ENCODE data around the gene MICALL2.

MICALL2 gene

GRCh38 chr7:1448958-1449357 lies 10.3 kb downstream of the MICALL2 start:
- Histone ChIP-seq H2AFZ (ENCODE audit: low read length) (no peak overlapping the region), H3K4me1 (ENCODE audit: insufficient read depth, low read length, poor library complexity, severe bottlenecking) (no peaks in the 10 kb centered on the region), H3K9ac (ENCODE audit: low read depth, low read length, poor library complexity, severe bottlenecking) (no peak overlapping the region), H3K36me3 (ENCODE audit: insufficient read depth, low read length) (no peaks in the 10 kb centered on the region), H3K4me3 (ENCODE audit: low read length, poor library complexity, severe bottlenecking) (no peak overlapping the region), H4K20me1 (ENCODE audit: insufficient read depth, low read length, poor library complexity, severe bottlenecking) (no peaks in the 10 kb centered on the region), H3F3A (ENCODE audit: low read depth) (no peaks in the 10 kb centered on the region), H3K27me3 (ENCODE audit: insufficient read depth, low read length, poor library complexity, severe bottlenecking) (no peaks in the 10 kb centered on the region), H3K9me2 (replicated peaks; ENCODE audit: low read depth, low read length) (no peaks in the 10 kb centered on the region), H3K4me2 (ENCODE audit: low read depth, low read length, poor library complexity, severe bottlenecking) (no peak overlapping the region), H3K79me2 (ENCODE audit: insufficient read depth, low read length) (no peaks in the 10 kb centered on the region), H3K9me3 (ENCODE audit: insufficient read depth, low read depth, low read length) (no peaks in the 10 kb centered on the region)
- TF ChIP-seq CTCF (conservative IDR thresholded peaks at IDR 0.05; ENCODE audit: low read length) (no peak), EZH2phosphoT487 (IDR thresholded peaks at IDR 0.05; ENCODE audit: borderline replicate concordance) (no peak)

GRCh38 chr7:1447551-1448244 lies 11.6 kb downstream of the MICALL2 start:
- no peaks in the 10 kb centered on the region for H4K20me1 ChIP-seq (ENCODE audit: insufficient read depth, low read length, poor library complexity, severe bottlenecking)
- H3K4me2 ChIP-seq (ENCODE audit: low read depth, low read length, poor library complexity, severe bottlenecking): no peak overlapping the region
- H3K79me2 ChIP-seq (ENCODE audit: insufficient read depth, low read length): no peaks in the 10 kb centered on the region
- H3K9me2 ChIP-seq (replicated peaks; ENCODE audit: low read depth, low read length): no peaks in the 10 kb centered on the region
- no peaks in the 10 kb centered on the region for H3K27me3 ChIP-seq (ENCODE audit: insufficient read depth, low read length, poor library complexity, severe bottlenecking)
- H3F3A ChIP-seq (ENCODE audit: low read depth): no peaks in the 10 kb centered on the region
- no peak overlapping the region for H3K4me3 ChIP-seq (ENCODE audit: low read length, poor library complexity, severe bottlenecking)
- no peaks in the 10 kb centered on the region for H3K4me1 ChIP-seq (ENCODE audit: insufficient read depth, low read length, poor library complexity, severe bottlenecking)
- H2AFZ ChIP-seq (ENCODE audit: low read length): no peak overlapping the region
- TF ChIP-seq EZH2phosphoT487 (IDR thresholded peaks at IDR 0.05; ENCODE audit: borderline replicate concordance): no peak
- TF ChIP-seq CTCF (conservative IDR thresholded peaks at IDR 0.05; ENCODE audit: low read length): no peak
- H3K9ac ChIP-seq (ENCODE audit: low read depth, low read length, poor library complexity, severe bottlenecking): no peak overlapping the region
- no peaks in the 10 kb centered on the region for H3K9me3 ChIP-seq (ENCODE audit: insufficient read depth, low read depth, low read length)
- H3K36me3 ChIP-seq (ENCODE audit: insufficient read depth, low read length): no peaks in the 10 kb centered on the region

GRCh38 chr7:1447112-1447511 lies 12.2 kb downstream of the MICALL2 start:
- TF ChIP-seq CTCF (conservative IDR thresholded peaks at IDR 0.05; ENCODE audit: low read length) (no peak), EZH2phosphoT487 (IDR thresholded peaks at IDR 0.05; ENCODE audit: borderline replicate concordance) (no peak)
- H3K9me2 ChIP-seq (replicated peaks; ENCODE audit: low read depth, low read length): no peaks in the 10 kb centered on the region
- H3K27me3 ChIP-seq (ENCODE audit: insufficient read depth, low read length, poor library complexity, severe bottlenecking): no peaks in the 10 kb centered on the region
- H3K4me1 ChIP-seq (ENCODE audit: insufficient read depth, low read length, poor library complexity, severe bottlenecking): no peaks in the 10 kb centered on the region
- H3K4me2 ChIP-seq (ENCODE audit: low read depth, low read length, poor library complexity, severe bottlenecking): no peak overlapping the region
- H3F3A ChIP-seq (ENCODE audit: low read depth): no peaks in the 10 kb centered on the region
- no peaks in the 10 kb centered on the region for H3K9me3 ChIP-seq (ENCODE audit: insufficient read depth, low read depth, low read length)
- no peak overlapping the region for H2AFZ ChIP-seq (ENCODE audit: low read length)
- H3K9ac ChIP-seq (ENCODE audit: low read depth, low read length, poor library complexity, severe bottlenecking): no peak overlapping the region
- no peaks in the 10 kb centered on the region for H3K79me2 ChIP-seq (ENCODE audit: insufficient read depth, low read length)
- no peaks in the 10 kb centered on the region for H4K20me1 ChIP-seq (ENCODE audit: insufficient read depth, low read length, poor library complexity, severe bottlenecking)
- no peaks in the 10 kb centered on the region for H3K36me3 ChIP-seq (ENCODE audit: insufficient read depth, low read length)
- no peak overlapping the region for H3K4me3 ChIP-seq (ENCODE audit: low read length, poor library complexity, severe bottlenecking)
